Measurements from ENCODE around the gene TMEM204. TPM values are rescaled to one million over a fixed set of nuclear protein-coding genes. Genes with fewer than 3 reads are reported as not detected.

Gene TMEM204
- total and polyA plus RNA-seq, 10 of the 15 experiments (the other 5 are each of a cell fraction or from before 2014, with no cell fraction given) = 0.05 to 0.30 (median 0.18) TPM; not detected in 7

DNA sequence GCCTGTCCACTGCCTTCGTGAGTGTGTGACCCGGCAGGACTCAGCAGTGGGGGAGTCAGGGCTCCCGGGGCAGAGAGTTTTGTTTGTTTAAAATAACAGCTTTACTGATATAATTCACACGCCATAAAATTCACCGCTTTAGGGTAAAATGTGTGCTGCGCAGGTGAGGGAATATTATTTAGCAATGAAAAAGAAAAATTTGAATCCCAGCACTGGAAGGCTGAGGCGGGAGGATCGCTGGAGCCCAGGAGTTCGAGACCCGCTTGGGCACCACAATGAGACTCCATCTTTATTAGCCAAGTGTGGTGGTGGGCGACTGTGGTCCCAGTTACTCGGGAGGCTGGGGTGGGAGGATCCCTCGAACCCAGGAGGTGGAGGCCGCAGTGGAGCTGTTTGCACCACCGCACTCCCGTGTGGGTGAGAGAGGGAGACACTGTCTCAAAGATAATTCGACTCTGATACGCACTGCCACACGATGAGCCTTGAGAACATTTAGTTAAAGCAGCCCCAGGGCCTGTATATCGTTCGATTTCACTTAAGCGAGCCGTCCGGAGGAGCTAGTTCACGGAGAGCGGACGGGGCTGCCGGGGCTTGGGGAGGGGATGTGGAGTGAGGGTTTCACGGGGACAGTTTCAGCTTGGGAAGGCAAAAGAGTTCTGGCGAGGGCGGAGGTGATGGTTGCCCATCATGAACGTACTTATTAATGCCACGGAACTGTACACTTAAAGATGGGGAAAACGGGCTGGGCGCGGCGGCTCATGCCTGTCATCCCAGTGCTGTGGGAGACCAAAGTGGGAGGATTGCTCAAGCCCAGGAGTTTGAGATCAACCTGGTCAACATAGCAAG lies 30.1 kb upstream of the TMEM204 start:
- ChIA-PET SMC1A (ENCODE audit: uncharacterized antibody, unreplicated experiment) (no interaction called here), POLR2A (no interaction called here), RAD21 (ENCODE audit: unreplicated experiment) (no interaction called here), CTCF (no interaction called here)
- H3K4me3 ChIP-seq = no peak overlapping the region
- in situ Hi-C loops (cut with MboI) (no loop called here), intact Hi-C loops (cut with micrococcal nuclease; ENCODE audit: unreplicated experiment) (no loop called here)
- H2AFZ ChIP-seq (ENCODE audit: control insufficient read depth, low read depth, low read length) = no peak overlapping the region
- TF ChIP-seq YBX1 (IDR thresholded peaks at IDR 0.05) = no peak
- BruUV-seq (replicated peaks) = TSS peak; percentile 44
- no peaks in the 10 kb centered on the region for H4K20me1 ChIP-seq (ENCODE audit: control insufficient read depth, insufficient read depth)
- FAIRE-seq (no peak), ATAC-seq (no peak), DNase-seq (ENCODE audit: low read depth, low spot score) (no peak)
- H3K27me3 ChIP-seq (replicated peaks in 1 of 2; ENCODE audit: control insufficient read depth in 2 of 2, insufficient read depth in 2 of 2, low read length in 1 of 2) = no peaks in the 10 kb centered on the region
- WGBS (ENCODE audit: insufficient coverage, insufficient replicate concordance, low lambda C conversion rate, missing lambda C conversion rate) = 98% methylated on average over 37 of the region's 37 CpGs
- no peak overlapping the region for H3K9ac ChIP-seq (ENCODE audit: control insufficient read depth, insufficient read depth, low read length)
- H3K36me3 ChIP-seq (ENCODE audit: control insufficient read depth in 2 of 2, insufficient read depth in 2 of 2, low read length in 1 of 2) = peaks cover 5 to 11% of the 10 kb centered on the region in 2 experiments; a peak in 3 of 4 replicates
- no peaks in the 10 kb centered on the region for H3K9me3 ChIP-seq (replicated peaks; ENCODE audit: control insufficient read depth, insufficient read depth, low read length)
- H3K27ac ChIP-seq (ENCODE audit: control insufficient read depth, insufficient read depth) = no peak overlapping the region
- H3K4me1 ChIP-seq (ENCODE audit: control insufficient read depth, insufficient read depth, low read length) = no peaks in the 10 kb centered on the region
- no peak overlapping the region for H3K4me2 ChIP-seq (ENCODE audit: control insufficient read depth, insufficient read depth)
- no peaks in the 10 kb centered on the region for H3K79me2 ChIP-seq (ENCODE audit: control insufficient read depth, insufficient read depth, low read length)

DNA sequence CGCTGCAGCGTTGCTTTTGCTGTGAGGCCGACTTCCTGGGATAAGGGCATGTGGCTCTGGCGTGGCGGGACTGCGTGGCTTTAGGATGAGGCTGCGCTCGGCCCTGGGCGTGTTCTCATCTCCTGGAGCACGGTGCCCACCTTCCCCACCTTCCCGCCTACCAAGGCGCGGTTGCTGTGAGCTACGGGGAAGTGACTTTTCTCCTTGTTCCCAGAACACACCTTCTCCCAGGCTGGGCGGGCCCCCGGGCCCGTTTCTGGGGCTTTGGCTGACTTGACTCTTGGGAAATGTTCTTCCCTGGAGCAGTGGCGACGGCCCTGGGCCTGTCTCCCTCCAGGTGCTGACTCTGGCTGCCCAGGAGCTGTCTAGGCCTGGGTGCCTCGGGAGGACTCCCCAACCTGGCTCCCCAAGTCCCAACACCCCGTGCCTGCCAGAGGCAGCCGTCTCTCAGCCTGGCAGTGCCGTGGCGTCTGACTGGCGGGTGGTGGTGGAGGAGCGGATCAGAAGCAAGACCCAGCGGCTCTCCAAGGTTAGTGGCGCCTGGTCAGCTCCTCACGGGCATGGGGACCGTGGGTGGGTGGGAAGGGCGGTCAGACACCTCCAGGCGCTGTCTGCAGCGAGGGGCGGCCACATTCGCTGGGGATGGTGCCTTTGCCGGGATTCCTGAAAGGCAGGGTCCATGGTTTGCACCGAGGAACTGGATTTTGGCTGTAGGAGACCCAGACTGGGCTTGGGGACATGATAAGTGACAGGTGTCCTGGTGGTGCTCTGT lies 28.2 kb upstream of the TMEM204 start:
- POLR2A ChIA-PET = no interaction called here
- CTCF ChIA-PET = no interaction called here
- WGBS (ENCODE audit: insufficient coverage, insufficient replicate concordance, low lambda C conversion rate, missing lambda C conversion rate) = 97% methylated on average over 34 of the region's 37 CpGs
- Histone ChIP-seq H3K9me3 (replicated peaks; ENCODE audit: control insufficient read depth, insufficient read depth, low read length) (no peaks in the 10 kb centered on the region), H3K79me2 (ENCODE audit: control insufficient read depth, insufficient read depth, low read length) (no peaks in the 10 kb centered on the region), H4K20me1 (ENCODE audit: control insufficient read depth, insufficient read depth) (no peaks in the 10 kb centered on the region), H3K27me3 (replicated peaks in 1 of 2; ENCODE audit: control insufficient read depth in 2 of 2, insufficient read depth in 2 of 2, low read length in 1 of 2) (no peaks in the 10 kb centered on the region), H3K4me3 (no peak overlapping the region), H3K4me2 (ENCODE audit: control insufficient read depth, insufficient read depth) (no peak overlapping the region), H3K27ac (ENCODE audit: control insufficient read depth, insufficient read depth) (no peak overlapping the region), H3K36me3 (ENCODE audit: control insufficient read depth in 2 of 2, insufficient read depth in 2 of 2, low read length in 1 of 2) (peaks cover 5 to 11% of the 10 kb centered on the region in 2 experiments; a peak in 3 of 4 replicates), H3K9ac (ENCODE audit: control insufficient read depth, insufficient read depth, low read length) (no peak overlapping the region), H3K4me1 (ENCODE audit: control insufficient read depth, insufficient read depth, low read length) (no peaks in the 10 kb centered on the region), H2AFZ (ENCODE audit: control insufficient read depth, low read depth, low read length) (no peak overlapping the region)
- no peak for DNase-seq (ENCODE audit: low read depth, low spot score)
- SMC1A ChIA-PET (ENCODE audit: uncharacterized antibody, unreplicated experiment) = no interaction called here
- in situ Hi-C loops (cut with MboI) (no loop called here), intact Hi-C loops (cut with micrococcal nuclease; ENCODE audit: unreplicated experiment) (no loop called here)
- RAD21 ChIA-PET (ENCODE audit: unreplicated experiment) = no interaction called here
- no TSS peak for BruUV-seq (replicated peaks)
- no peak for ATAC-seq
- FAIRE-seq = no peak
- TF ChIP-seq MXI1 (IDR thresholded peaks at IDR 0.05; ENCODE audit: low read depth, low read length) (no peak), POLR2A (IDR thresholded peaks at IDR 0.05; ENCODE audit: low read depth, low read length) (peak; percentile 44; the same call in 1 of the 2 replicates)
